Activated CD8-positive, alpha-beta T cell treated with anti-CD3 and anti-CD28 coated beads for 36 hours (primary cell): ENCODE results near the gene RPEL1. TPM values are rescaled to one million over a fixed set of nuclear protein-coding genes. Genes with fewer than 3 reads are reported as not detected.
"Not testable (repeated sequence)": the region's sequence is repeated elsewhere in the genome, so short reads cannot be mapped to it uniquely, and the experiment has no call there.

Experiments used
- ATAC-seq: fragments of 200-7000 bp; cut with Tn5 transposase; one replicate; pipeline ENCODE4 v1.10.0; 2021; ENCODE audit warnings: mild to moderate bottlenecking, moderate library complexity
- CTCF ChIA-PET: fragments of 350-600 bp; sonication (Branson Sonifier 250); formaldehyde crosslinking; loops from one replicate; lab custom pipeline; 2021; ENCODE audit warnings: antibody characterized with exemption; lab: Charles Lee
- POLR2A ChIA-PET: fragments of 350-600 bp; sonication (Branson Sonifier 250); formaldehyde crosslinking; loops from one replicate; lab custom pipeline; 2021; ENCODE audit warnings: antibody characterized with exemption; lab: Charles Lee
- DNase-seq: peaks from one replicate; pipeline ENCODE4 v3.0.0-alpha.2; 2020
- H3K27ac Mint-ChIP-seq: one replicate; pipeline ENCODE4 v1.8.0; 2021; ENCODE audit warnings: mild to moderate bottlenecking, mixed read lengths
- H3K27me3 Mint-ChIP-seq: one replicate; pipeline ENCODE4 v1.8.0; 2021; ENCODE audit warnings: mixed read lengths
- H3K36me3 Mint-ChIP-seq: one replicate; pipeline ENCODE4 v1.8.0; 2021; ENCODE audit warnings: low read depth, mixed read lengths
- H3K4me1 Mint-ChIP-seq: one replicate; pipeline ENCODE4 v1.8.0; 2021; ENCODE audit warnings: low read depth, mixed read lengths
- H3K4me3 Mint-ChIP-seq: one replicate; pipeline ENCODE4 v1.8.0; 2021; ENCODE audit warnings: mild to moderate bottlenecking, moderate library complexity, mixed read lengths
- H3K9me3 Mint-ChIP-seq: one replicate; pipeline ENCODE4 v1.8.0; 2021; ENCODE audit warnings: mixed read lengths
- intact Hi-C: fragments of 100-400 bp; cut with micrococcal nuclease; formaldehyde crosslinking; loops from one replicate; pipeline ENCODE4 v1.10.0; 2022
- total RNA-seq, 2 experiments: library from RNA; stranded (reverse); gene quantifications; one replicate each; pipeline ENCODE4 v1.2.3, GENCODE V29; 2021
- TF ChIP-seq, protein P1 (sequence below): fragments of 200-600 bp; IDR thresholded peaks from one replicate; pipeline ENCODE4 v1.8.0; 2022; ENCODE audit warnings: antibody characterized with exemption, mild to moderate bottlenecking

The RPEL1 gene
- total RNA-seq, result not detected

DNA sequence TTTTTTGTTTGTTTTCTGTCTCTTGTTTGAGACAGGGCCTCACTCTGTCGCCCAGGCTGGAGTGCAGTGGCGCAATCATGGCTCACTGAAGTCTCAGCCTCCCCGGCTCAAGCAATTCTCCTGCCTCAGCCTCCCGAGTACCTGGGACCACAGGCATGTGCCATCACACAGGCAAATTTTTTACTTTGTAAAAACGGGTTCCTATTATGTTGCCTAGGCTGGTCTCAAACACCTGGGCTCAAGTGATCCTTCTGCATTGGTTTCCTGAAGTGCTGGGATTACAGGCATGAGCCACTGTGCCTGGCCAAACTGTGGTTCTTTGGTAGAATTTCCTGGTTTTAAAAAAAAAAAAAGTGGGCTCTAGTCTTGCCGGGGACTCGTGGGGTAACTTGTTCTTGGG is at the start of gene RPEL1:
TSS of gene RPEL1 (plus strand) at position 301 of the 400 bp plus-strand sequence. CDS start 110 bp downstream, outside the sequence.
- CTCF ChIA-PET, result interaction anchor here (1.9 to 2.7 kb wide), 4 partner anchors 53 to 328 kb away, joined by 8 to 26 read pairs (median 10); partner anchors contain the start of genes CNNM2 and NT5C2
- H3K36me3 Mint-ChIP-seq, H3K4me1 Mint-ChIP-seq, H3K27me3 Mint-ChIP-seq, H3K27ac Mint-ChIP-seq, H3K9me3 Mint-ChIP-seq, DNase-seq, POLR2A ChIA-PET, ATAC-seq, H3K4me3 Mint-ChIP-seq: not testable (repeated sequence)
- intact Hi-C loops, result loop anchor here (10.0 kb wide), 3 partner anchors 171 to 401 kb away; partner anchors contain the start of gene CNNM2

DNA sequence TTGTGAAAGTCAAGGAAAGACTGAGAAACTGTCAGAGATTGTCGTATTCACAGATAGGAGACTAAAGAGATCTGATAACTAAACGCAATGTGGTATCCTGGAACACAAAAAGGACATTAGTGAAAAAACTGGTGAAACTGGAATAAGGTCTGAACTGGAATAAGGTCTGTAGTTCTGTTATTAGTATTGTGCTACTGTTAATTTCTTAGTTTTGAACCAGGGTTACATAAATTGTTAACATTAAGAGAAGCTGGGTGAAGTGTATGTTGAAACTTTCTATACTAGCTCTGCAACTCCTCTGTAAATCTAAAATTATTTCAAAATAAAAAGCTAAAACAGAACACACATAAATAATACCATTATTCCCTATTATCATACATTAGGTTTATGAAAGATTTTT is 49.2 kb upstream of the RPEL1 start:
- peaks cover 3% of the 10 kb centered on the region for H3K27me3 Mint-ChIP-seq
- H3K4me3 Mint-ChIP-seq, result no peak overlapping the region
- DNase-seq (no peak), ATAC-seq (no peak)
- ChIA-PET CTCF (interaction anchor here (1.0 to 1.8 kb wide), 2 partner anchors 48 to 279 kb away, joined by 3 to 8 read pairs; partner anchors contain the start of gene CNNM2), POLR2A (interaction anchor here (1.0 kb wide), 1 partner anchor 18 kb away, joined by 3 read pairs; no protein-coding TSS in a partner anchor)
- H3K9me3 Mint-ChIP-seq, result no peaks in the 10 kb centered on the region
- TF ChIP-seq, protein P1, sequence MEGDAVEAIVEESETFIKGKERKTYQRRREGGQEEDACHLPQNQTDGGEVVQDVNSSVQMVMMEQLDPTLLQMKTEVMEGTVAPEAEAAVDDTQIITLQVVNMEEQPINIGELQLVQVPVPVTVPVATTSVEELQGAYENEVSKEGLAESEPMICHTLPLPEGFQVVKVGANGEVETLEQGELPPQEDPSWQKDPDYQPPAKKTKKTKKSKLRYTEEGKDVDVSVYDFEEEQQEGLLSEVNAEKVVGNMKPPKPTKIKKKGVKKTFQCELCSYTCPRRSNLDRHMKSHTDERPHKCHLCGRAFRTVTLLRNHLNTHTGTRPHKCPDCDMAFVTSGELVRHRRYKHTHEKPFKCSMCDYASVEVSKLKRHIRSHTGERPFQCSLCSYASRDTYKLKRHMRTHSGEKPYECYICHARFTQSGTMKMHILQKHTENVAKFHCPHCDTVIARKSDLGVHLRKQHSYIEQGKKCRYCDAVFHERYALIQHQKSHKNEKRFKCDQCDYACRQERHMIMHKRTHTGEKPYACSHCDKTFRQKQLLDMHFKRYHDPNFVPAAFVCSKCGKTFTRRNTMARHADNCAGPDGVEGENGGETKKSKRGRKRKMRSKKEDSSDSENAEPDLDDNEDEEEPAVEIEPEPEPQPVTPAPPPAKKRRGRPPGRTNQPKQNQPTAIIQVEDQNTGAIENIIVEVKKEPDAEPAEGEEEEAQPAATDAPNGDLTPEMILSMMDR, result no peak
- peaks cover 7% of the 10 kb centered on the region for H3K36me3 Mint-ChIP-seq
- no peak overlapping the region for H3K27ac Mint-ChIP-seq
- peaks cover 18% of the 10 kb centered on the region for H3K4me1 Mint-ChIP-seq
- intact Hi-C loops, result no loop called here

DNA sequence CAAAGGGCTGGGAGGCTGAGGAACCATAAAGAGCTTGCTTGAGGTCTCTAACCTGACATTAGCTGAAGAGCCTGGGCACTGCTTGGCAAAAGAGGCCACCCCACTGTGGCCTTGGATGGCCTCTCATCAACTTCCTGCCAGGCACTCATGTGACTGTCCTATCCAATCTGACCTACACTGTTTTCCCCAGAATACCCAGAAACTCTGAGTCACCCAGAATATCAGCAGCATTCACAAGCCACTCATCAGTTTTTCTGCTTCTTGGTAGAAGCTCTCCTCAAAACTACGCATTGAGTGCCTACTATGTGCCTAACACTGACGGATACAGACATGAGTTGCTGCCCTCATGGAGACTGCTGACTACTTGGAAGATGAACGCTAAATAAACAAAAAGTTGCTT is 48.5 kb upstream of the RPEL1 start:
- POLR2A ChIA-PET, result interaction anchor here (1.0 kb wide), 1 partner anchor 19 kb away, joined by 3 read pairs; no protein-coding TSS in a partner anchor
- CTCF ChIA-PET, result interaction anchor here (1.0 to 1.8 kb wide), 3 partner anchors 47 to 280 kb away, joined by 3 to 8 read pairs (median 3); partner anchors contain the start of gene CNNM2
- Mint-ChIP-seq H3K36me3 (peaks cover 3% of the 10 kb centered on the region), H3K4me3 (no peak overlapping the region), H3K4me1 (peaks cover 12% of the 10 kb centered on the region), H3K9me3 (no peaks in the 10 kb centered on the region), H3K27ac (peak overlapping the region; percentile 40), H3K27me3 (peaks cover 3% of the 10 kb centered on the region)
- ATAC-seq (peak; percentile 55), DNase-seq (peak; percentile 59)
- intact Hi-C loops, result no loop called here
- TF ChIP-seq, protein P1, result no peak

DNA sequence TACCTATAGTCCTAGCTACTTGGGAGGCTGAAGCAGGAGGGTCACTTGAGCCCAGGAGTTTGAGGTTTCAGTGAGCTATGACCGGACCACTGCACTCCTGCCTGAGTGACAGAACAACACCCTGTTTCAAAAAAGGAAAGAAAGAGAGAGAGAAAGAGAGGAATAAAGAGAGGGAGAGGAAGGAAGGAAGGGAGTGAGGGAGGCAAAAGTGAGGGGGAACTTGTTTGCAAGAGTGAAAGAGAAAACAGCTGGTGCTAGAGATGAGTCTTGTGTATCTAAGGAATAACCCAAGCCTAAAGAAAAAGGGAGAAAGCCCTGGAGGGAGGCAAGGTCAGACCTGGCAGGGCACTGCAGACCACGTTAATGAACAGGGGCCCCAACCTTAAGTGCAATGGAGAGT is 47.8 kb upstream of the RPEL1 start:
- TF ChIP-seq, protein P1, result no peak
- ChIA-PET POLR2A (interaction anchor here (1.0 kb wide), 1 partner anchor 19 kb away, joined by 3 read pairs; no protein-coding TSS in a partner anchor), CTCF (interaction anchor here (0.6 to 1.8 kb wide), 3 partner anchors 46 to 741 kb away, joined by 3 to 8 read pairs (median 3); no protein-coding TSS in a partner anchor)
- no peaks in the 10 kb centered on the region for H3K9me3 Mint-ChIP-seq
- no peak for ATAC-seq
- H3K27me3 Mint-ChIP-seq, result peaks cover 3% of the 10 kb centered on the region
- no peaks in the 10 kb centered on the region for H3K36me3 Mint-ChIP-seq
- intact Hi-C loops, result no loop called here
- no peak overlapping the region for H3K4me3 Mint-ChIP-seq
- H3K4me1 Mint-ChIP-seq, result peaks cover 12% of the 10 kb centered on the region
- no peak for DNase-seq
- H3K27ac Mint-ChIP-seq, result no peak overlapping the region

DNA sequence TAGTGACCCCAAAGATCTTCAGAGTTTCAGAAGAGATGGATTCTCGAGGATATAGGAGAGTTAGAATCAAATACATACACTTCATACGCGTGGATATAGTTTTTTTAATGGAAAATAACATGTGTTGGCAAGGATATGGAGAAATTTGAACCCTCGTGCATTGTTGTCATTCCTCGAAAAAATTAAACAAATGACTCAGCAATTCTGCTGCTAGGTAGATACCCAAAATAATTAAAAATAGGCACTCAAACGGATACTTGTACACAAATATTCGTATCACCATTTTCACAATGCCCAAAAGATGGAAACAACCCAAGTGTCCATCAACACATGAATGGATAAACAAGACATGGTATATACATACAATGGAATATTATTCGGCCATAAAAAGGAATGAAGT is 47.0 kb upstream of the RPEL1 start:
- ChIA-PET POLR2A (no interaction called here), CTCF (interaction anchor here (1.2 kb wide), 1 partner anchor 135 kb away, joined by 3 read pairs; no protein-coding TSS in a partner anchor)
- Mint-ChIP-seq H3K27me3 (peaks cover 3% of the 10 kb centered on the region), H3K4me1 (peaks cover 12% of the 10 kb centered on the region), H3K36me3 (no peaks in the 10 kb centered on the region), H3K27ac (no peak overlapping the region), H3K9me3 (no peaks in the 10 kb centered on the region), H3K4me3 (no peak overlapping the region)
- TF ChIP-seq, protein P1, result no peak
- intact Hi-C loops, result no loop called here
- DNase-seq, result no peak
- ATAC-seq, result no peak
